ENCODE data around the gene CSMD2.

Gene CSMD2

GRCh38 chr1:33659641-33660040 is 505.4 kb downstream of the CSMD2 start:
- no peak for DNase-seq
- H3K27ac ChIP-seq (ENCODE audit: low read length) = no peak overlapping the region

GRCh38 chr1:33657833-33658232 is 507.2 kb downstream of the CSMD2 start:
- H4K20me1 ChIP-seq (ENCODE audit: insufficient read depth, low read length) = no peaks in the 10 kb centered on the region
- H3K4me1 ChIP-seq (ENCODE audit: low read length) = no peaks in the 10 kb centered on the region
- no peak overlapping the region for H3K27ac ChIP-seq (ENCODE audit: low read length)
- H3K9ac ChIP-seq (ENCODE audit: low read length) = no peak overlapping the region
- H3F3A ChIP-seq (ENCODE audit: insufficient read depth, low read length) = no peaks in the 10 kb centered on the region
- H3K27me3 ChIP-seq (replicated peaks; ENCODE audit: insufficient read depth, low read length) = peaks cover 32% of the 10 kb centered on the region; the same call in 1 of the 2 replicates
- no peak for DNase-seq
- TF ChIP-seq CTCF (IDR thresholded peaks at IDR 0.05; ENCODE audit: low read length) = no peak
- no peak for TF ChIP-seq EZH2 (optimal IDR thresholded peaks at IDR 0.05; ENCODE audit: low read depth, low read length)
- TF ChIP-seq EZH2phosphoT487 (IDR thresholded peaks at IDR 0.05; ENCODE audit: low read length) = no peak
- H3K79me2 ChIP-seq (ENCODE audit: low read length) = no peaks in the 10 kb centered on the region
- H3K4me3 ChIP-seq (ENCODE audit: low read length) = no peak overlapping the region
- H3K4me2 ChIP-seq (ENCODE audit: low read depth, low read length) = no peak overlapping the region
- H3K9me3 ChIP-seq (replicated peaks; ENCODE audit: insufficient read depth, low read length) = no peaks in the 10 kb centered on the region
- no peaks in the 10 kb centered on the region for H3K36me3 ChIP-seq (replicated peaks; ENCODE audit: insufficient read depth, low read length)
- H3K9me2 ChIP-seq (replicated peaks; ENCODE audit: insufficient read depth, low read length) = no peaks in the 10 kb centered on the region
- no peak overlapping the region for H2AFZ ChIP-seq (ENCODE audit: low read length)

More at GRCh38 chr1:33659641-33660040, 505.4 kb downstream of the CSMD2 start:
- Histone ChIP-seq H3K36me3 (replicated peaks; ENCODE audit: insufficient read depth, low read length) (no peaks in the 10 kb centered on the region), H3K4me2 (ENCODE audit: low read depth, low read length) (no peak overlapping the region), H3F3A (ENCODE audit: insufficient read depth, low read length) (no peaks in the 10 kb centered on the region), H3K9me2 (replicated peaks; ENCODE audit: insufficient read depth, low read length) (no peaks in the 10 kb centered on the region), H3K9ac (ENCODE audit: low read length) (no peak overlapping the region), H3K4me1 (ENCODE audit: low read length) (no peaks in the 10 kb centered on the region), H3K27me3 (replicated peaks; ENCODE audit: insufficient read depth, low read length) (peaks cover 34% of the 10 kb centered on the region), H3K79me2 (ENCODE audit: low read length) (no peaks in the 10 kb centered on the region), H3K4me3 (ENCODE audit: low read length) (no peak overlapping the region), H4K20me1 (ENCODE audit: insufficient read depth, low read length) (no peaks in the 10 kb centered on the region), H3K9me3 (replicated peaks; ENCODE audit: insufficient read depth, low read length) (no peaks in the 10 kb centered on the region), H2AFZ (ENCODE audit: low read length) (no peak overlapping the region)
- TF ChIP-seq EZH2 (optimal IDR thresholded peaks at IDR 0.05; ENCODE audit: low read depth, low read length) = no peak
- no peak for TF ChIP-seq EZH2phosphoT487 (IDR thresholded peaks at IDR 0.05; ENCODE audit: low read length)
- no peak for TF ChIP-seq CTCF (IDR thresholded peaks at IDR 0.05; ENCODE audit: low read length)

GRCh38 chr1:33656467-33657005 is 508.5 kb downstream of the CSMD2 start:
- no peaks in the 10 kb centered on the region for H3K9me3 ChIP-seq (replicated peaks; ENCODE audit: insufficient read depth, low read length)
- no peak overlapping the region for H3K4me3 ChIP-seq (ENCODE audit: low read length)
- no peaks in the 10 kb centered on the region for H3F3A ChIP-seq (ENCODE audit: insufficient read depth, low read length)
- no peak for TF ChIP-seq CTCF (IDR thresholded peaks at IDR 0.05; ENCODE audit: low read length)
- no peak for TF ChIP-seq EZH2 (optimal IDR thresholded peaks at IDR 0.05; ENCODE audit: low read depth, low read length)
- no peak for TF ChIP-seq EZH2phosphoT487 (IDR thresholded peaks at IDR 0.05; ENCODE audit: low read length)
- no peak for DNase-seq
- H3K27me3 ChIP-seq (replicated peaks; ENCODE audit: insufficient read depth, low read length) = peaks cover 34% of the 10 kb centered on the region
- H3K4me2 ChIP-seq (ENCODE audit: low read depth, low read length) = no peak overlapping the region
- H3K27ac ChIP-seq (ENCODE audit: low read length) = no peak overlapping the region
- no peaks in the 10 kb centered on the region for H3K79me2 ChIP-seq (ENCODE audit: low read length)
- H3K4me1 ChIP-seq (ENCODE audit: low read length) = no peaks in the 10 kb centered on the region
- H3K36me3 ChIP-seq (replicated peaks; ENCODE audit: insufficient read depth, low read length) = no peaks in the 10 kb centered on the region
- no peaks in the 10 kb centered on the region for H4K20me1 ChIP-seq (ENCODE audit: insufficient read depth, low read length)
- no peaks in the 10 kb centered on the region for H3K9me2 ChIP-seq (replicated peaks; ENCODE audit: insufficient read depth, low read length)
- H2AFZ ChIP-seq (ENCODE audit: low read length) = no peak overlapping the region
- H3K9ac ChIP-seq (ENCODE audit: low read length) = no peak overlapping the region

All from MM.1S (cell line).